HS-27A (cell line): ENCODE results near the gene PROB1.
"Not testable (repeated sequence)": the region's sequence is repeated elsewhere in the genome, so short reads cannot be mapped to it uniquely, and the experiment has no call there.

Source experiments
- DNase-seq: peaks from one replicate; pipeline ENCODE4 v3.0.0-alpha.2; 2012; ENCODE audit warnings: low read depth, missing footprints

The PROB1 gene

GRCh38 chr5:139377226-139377625 is 17.7 kb downstream of the PROB1 start:
- DNase-seq: no peak

GRCh38 chr5:139376364-139376763 is 18.5 kb downstream of the PROB1 start:
- DNase-seq: no peak

- DNase-seq: no peak
These were observed 20.0 kb downstream of the PROB1 start for GRCh38 chr5:139374909-139375308.

- DNase-seq: no peak
These were observed 23.1 kb downstream of the PROB1 start for GRCh38 chr5:139371482-139372435.

GRCh38 chr5:139369181-139369580 is 25.7 kb downstream of the PROB1 start:
- peak; percentile 11 for DNase-seq

GRCh38 chr5:139368613-139369012 is 26.3 kb downstream of the PROB1 start:
- DNase-seq: no peak

- no peak for DNase-seq
These were observed 30.4 kb downstream of the PROB1 start for GRCh38 chr5:139364466-139364865.

GRCh38 chr5:139363937-139364336 is 31.0 kb downstream of the PROB1 start:
- no peak for DNase-seq

GRCh38 chr5:139361835-139362429 is 33.0 kb downstream of the PROB1 start:
- no peak for DNase-seq

- no peak for DNase-seq
These were observed 34.5 kb downstream of the PROB1 start for GRCh38 chr5:139360384-139360783.

GRCh38 chr5:139358064-139358463 is 36.8 kb downstream of the PROB1 start:
- DNase-seq: no peak

- DNase-seq: not testable (repeated sequence)
These were observed 39.0 kb downstream of the PROB1 start for GRCh38 chr5:139355900-139356299.

GRCh38 chr5:139354186-139354585 is 40.7 kb downstream of the PROB1 start:
- no peak for DNase-seq

GRCh38 chr5:139347863-139348262 is 47.0 kb downstream of the PROB1 start:
- not testable (repeated sequence) for DNase-seq

- DNase-seq: not testable (repeated sequence)
These were observed 49.5 kb downstream of the PROB1 start for GRCh38 chr5:139345442-139345841.

- no peak for DNase-seq
These were observed 50.7 kb downstream of the PROB1 start for GRCh38 chr5:139344177-139344576.

- no peak for DNase-seq
These were observed 51.4 kb downstream of the PROB1 start for GRCh38 chr5:139343476-139343875.

GRCh38 chr5:139342423-139342723 is 52.5 kb downstream of the PROB1 start:
- no peak for DNase-seq

- peak; percentile 77 for DNase-seq
These were observed 53.0 kb downstream of the PROB1 start, which contains the start of gene PAIP2 for GRCh38 chr5:139341689-139342422. Gene PAIP2 (plus strand): TSS chr5:139341854. CDS start chr5:139363785, 21,931 bp downstream.

GRCh38 chr5:139341187-139341688 is 53.7 kb downstream of the PROB1 start:
- DNase-seq: no peak
